NCI-H510A (cell line): ENCODE measurements around the gene DNAH10.
"Not testable (repeated sequence)": the region's sequence is repeated elsewhere in the genome, so short reads cannot be mapped to it uniquely, and the experiment has no call there.

ENCODE experiments used
- DNase-seq: peaks from one replicate; lab custom pipeline; 2025; lab: John Stamatoyannopoulos, UW

The DNAH10 gene

GRCh38 chr12:123934829-123935228 is 172.7 kb downstream of the DNAH10 start:
- no peak for DNase-seq

DNA sequence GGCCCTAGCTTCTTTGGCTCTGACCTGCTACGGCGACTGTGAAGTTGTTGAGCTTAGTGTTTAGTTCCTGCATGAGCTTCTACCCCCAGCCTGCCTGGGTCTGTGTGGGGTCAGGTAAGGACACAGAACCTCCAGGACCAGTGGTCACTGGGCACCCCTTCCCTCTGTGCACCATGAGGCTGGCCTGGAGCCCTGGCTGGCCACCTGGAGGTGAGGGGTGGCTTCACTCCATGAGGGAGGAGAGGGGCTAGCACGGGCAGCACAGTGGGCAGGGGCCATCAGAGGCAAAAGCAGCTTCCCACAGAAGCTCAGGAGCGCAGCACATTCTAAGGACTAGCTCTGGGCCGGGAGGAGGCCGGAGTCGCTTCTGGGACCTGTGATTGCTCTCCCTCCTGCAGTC is 173.9 kb downstream of the DNAH10 start:
- no peak for DNase-seq

- DNase-seq, result no peak
Measured at GRCh38 chr12:123936471-123936870, 174.4 kb downstream of the DNAH10 start.

DNA sequence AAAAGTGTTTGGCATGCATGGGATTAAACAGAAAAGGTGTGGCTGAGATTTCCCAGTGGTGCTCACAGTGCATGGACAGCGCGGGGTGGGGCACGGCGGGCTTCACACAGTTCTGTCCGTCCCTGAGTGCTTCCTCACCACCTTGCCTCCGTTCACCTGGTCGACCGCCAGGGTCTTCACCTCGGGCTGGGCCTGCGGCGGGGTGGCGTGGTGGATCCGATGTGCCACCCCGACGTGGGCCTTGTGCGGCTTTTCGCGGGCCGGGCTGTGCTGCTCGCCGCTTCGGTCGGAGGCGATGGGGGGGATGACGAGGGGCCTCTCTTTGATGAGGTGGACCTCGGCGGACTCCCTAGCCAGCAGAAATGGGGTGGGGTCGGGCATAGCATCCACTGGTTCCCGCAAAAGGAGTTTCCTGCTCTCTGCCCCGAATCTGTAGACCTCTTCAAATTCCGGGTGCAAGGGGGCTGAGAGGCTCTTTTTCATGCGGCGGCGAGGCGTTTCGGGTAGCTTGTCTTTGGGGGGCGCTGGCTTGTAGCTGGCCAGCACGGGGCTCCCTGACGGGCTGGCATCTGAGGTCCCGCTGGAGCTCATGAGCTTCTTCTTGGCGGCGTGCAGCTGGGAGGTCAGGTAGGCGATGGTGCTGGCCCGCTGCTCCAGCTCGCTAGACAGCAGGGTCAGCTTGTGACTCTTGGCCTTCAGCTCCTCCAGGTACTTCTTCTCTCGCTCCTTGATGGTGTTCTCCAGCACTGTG is 175.0 kb downstream of the DNAH10 start:
- no peak for DNase-seq

GRCh38 chr12:123937707-123938591 is 175.8 kb downstream of the DNAH10 start:
- no peak for DNase-seq

DNA sequence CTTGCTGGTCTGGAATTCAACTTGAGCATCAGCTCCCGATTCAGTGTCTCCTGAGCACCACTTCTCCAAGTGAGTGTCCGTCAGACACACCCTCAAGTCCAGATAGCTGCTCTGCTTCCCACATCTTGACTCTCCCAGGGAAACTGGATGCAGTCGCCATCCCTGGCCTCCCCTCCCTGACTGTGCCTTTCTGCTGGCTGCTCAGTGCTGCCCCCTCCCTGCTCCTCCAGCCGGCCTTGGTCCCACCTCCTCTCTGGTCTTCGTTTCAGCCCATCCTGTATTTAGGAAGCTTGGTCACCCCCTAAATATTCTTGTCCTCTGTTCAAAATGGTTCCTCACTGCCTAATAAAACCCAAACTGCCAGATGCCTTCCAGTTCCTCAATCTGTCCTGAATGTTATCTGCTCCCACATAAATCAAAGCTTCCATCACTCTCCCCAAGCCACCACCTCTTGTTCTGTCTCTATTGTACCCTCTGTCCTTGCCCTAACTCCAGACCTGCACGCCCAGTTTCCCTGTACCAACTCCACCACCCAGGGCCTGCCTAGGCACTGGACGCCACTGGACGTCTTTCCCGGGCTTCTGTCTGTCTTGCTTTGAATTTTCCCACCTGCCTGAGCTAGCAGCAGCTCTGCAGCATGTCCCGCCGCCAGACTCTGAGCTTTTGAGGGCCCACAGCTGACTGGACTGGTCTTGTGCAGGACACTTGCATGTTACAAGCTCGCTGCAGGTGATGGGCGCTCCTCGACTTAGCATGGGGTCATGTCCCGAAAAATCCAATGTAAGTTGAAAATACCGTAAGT is 176.8 kb downstream of the DNAH10 start:
- DNase-seq, result no peak

DNA sequence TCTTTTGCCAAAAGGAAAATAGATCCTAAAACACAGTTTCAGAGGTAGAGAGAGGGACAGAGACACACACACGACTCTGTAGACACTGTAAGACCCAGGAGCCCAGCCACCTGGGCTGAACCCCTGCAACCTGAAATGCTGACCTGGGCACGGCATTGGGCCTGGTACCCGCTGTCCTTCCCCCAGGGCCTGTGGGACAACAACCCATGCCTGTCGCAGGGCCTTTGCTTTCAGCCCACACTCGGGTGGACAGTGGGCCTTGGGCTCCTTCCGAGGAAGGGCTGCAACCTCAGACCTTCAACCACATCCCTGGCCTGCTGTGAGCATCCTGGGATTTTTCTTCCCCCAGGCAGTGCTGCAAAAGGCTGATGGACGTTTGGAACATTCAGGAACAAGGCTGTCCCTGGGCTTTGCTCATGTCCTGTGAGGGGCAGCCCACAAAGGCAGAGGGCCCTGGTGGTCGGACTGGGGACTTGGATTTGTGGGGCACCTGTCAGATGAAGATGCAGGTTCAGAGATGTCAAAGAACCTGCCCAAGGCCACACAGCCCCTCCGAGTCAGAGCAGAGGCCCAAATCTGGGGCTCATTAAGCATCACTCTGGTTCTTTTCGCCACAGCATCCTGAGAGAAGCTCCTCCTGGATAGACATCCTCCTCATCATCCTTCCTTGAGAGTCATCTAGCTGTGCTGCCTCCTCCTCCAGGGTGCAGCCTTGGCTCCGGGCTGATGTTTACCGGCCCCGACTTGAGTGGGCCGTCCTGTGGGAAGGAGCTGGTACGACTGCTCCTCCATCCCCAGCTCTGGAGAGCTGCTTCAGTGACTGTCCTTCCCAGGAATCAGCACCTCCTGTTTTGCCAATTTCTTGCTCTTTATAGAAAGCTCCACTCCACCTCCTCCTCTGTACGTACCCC is 177.9 kb downstream of the DNAH10 start:
- DNase-seq, result no peak

DNA sequence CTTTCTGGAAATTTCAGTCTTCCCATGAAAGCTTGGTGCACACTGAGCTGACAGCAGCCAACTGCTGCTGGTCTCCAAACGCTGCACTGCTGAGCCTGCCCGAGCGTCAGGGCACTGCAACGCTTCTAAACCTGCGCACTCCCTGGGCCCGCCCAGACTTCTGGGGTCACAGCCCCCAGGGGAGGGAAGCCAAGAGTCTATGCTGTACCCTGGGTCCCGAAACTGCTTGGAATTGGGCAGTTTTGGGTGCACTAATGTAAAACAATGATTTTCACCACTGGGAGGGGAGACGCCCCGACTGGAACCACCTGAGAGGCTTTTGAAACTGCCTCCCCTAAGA is 178.5 kb downstream of the DNAH10 start:
- DNase-seq, result no peak

GRCh38 chr12:123941000-123941399 is 178.9 kb downstream of the DNAH10 start:
- DNase-seq, result no peak

GRCh38 chr12:123941624-123942237 is 179.6 kb downstream of the DNAH10 start:
- DNase-seq, result no peak

GRCh38 chr12:123942238-123942653 is 180.1 kb downstream of the DNAH10 start:
- DNase-seq, result no peak

GRCh38 chr12:123942911-123943648 is 181.0 kb downstream of the DNAH10 start:
- DNase-seq, result no peak

- no peak for DNase-seq
Measured at GRCh38 chr12:123943816-123944215, 181.7 kb downstream of the DNAH10 start.

DNA sequence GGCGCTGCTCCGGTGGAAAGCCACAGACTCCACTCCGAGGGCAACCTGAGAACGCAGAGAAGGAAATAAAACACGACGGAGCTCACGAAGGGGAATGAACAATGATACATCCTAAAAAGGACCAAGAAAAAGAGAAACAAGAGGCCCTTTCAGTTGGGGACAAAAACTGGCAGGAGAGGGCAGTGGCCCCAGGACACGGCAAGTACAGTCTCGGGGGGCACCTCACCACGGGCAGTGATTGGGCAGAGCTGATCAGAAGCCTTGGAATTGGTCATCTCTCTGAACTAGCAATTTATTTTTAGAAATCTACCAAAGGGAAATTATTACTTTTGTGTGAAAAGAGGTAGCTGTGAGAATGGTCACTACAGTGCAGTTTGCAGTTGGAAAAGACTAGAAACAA is 182.6 kb downstream of the DNAH10 start:
- DNase-seq, result no peak

GRCh38 chr12:123945287-123946151 is 183.4 kb downstream of the DNAH10 start:
- no peak for DNase-seq

DNA sequence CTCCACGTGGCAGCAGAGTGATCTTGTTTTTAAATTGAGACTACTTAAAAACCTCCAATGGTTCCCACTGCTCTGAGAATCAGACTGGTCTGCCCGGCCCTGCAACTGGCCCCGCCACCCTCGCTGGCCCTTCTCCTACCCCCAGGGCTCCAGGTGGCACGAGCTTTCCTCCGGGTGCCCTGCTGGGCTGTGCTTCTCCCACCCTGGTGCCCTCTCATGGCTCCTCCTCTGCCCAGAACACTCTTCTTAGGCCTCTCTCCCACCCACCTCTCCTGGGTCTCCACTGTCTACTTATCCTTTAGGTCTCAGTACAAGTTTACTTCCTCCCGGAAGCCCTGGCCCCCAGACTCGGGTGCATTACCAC is 184.0 kb downstream of the DNAH10 start:
- no peak for DNase-seq

GRCh38 chr12:123946516-123947505 is 184.7 kb downstream of the DNAH10 start:
- DNase-seq, result not testable (repeated sequence)

DNA sequence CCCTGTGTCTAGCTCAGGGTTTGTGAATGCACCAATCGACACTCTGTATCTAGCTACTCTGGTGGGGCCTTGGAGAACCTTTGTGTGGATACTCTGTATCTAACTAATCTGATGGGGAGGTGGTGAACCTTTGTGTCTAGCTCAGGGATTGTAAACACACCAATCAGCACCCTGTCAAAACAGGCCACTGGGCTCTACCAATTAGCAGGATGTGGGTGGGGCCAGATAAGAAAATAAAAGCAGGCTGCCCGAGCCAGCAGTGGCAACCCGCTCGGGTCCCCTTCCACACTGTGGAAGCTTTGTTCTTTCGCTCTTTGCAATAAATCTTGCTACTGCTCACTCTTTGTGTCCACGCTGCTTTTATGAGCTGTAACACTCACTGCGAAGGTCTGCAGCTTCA is 185.4 kb downstream of the DNAH10 start:
- not testable (repeated sequence) for DNase-seq
